Endodermal cell (in vitro differentiated cells): ENCODE measurements around the gene NCR3LG1. TPM values are rescaled to one million over a fixed set of nuclear protein-coding genes. Genes with fewer than 3 reads are reported as not detected.

Source experiments
- DNase-seq: peaks from one replicate; pipeline ENCODE4 v3.0.0-alpha.2; 2017
- H3K27ac ChIP-seq: 2 replicates; pipeline ENCODE4 v1.5.1; 2013; ENCODE audit warnings: mild to moderate bottlenecking, low read depth, low read length, moderate library complexity
- H3K27me3 ChIP-seq: 2 replicates; pipeline ENCODE4 v1.6.1; 2013; ENCODE audit warnings: mild to moderate bottlenecking, low read length, moderate library complexity; ENCODE audit not compliant: insufficient read depth, control insufficient read depth, poor library complexity, severe bottlenecking
- H3K36me3 ChIP-seq: 2 replicates; pipeline ENCODE4 v1.7.0; 2013; ENCODE audit warnings: mild to moderate bottlenecking, low read length, moderate library complexity; ENCODE audit not compliant: control insufficient read depth, insufficient read depth
- H3K4me1 ChIP-seq: one replicate; pipeline ENCODE4 v1.7.0; 2013; ENCODE audit warnings: low read length; ENCODE audit not compliant: control insufficient read depth, insufficient read depth
- H3K4me3 ChIP-seq: 2 replicates; pipeline ENCODE4 v1.5.1; 2013; ENCODE audit warnings: mild to moderate bottlenecking, low read length, moderate library complexity
- H3K9ac ChIP-seq: 2 replicates; pipeline ENCODE4 v1.6.1; 2013; ENCODE audit warnings: mild to moderate bottlenecking, low read length, moderate library complexity; ENCODE audit not compliant: poor library complexity, severe bottlenecking; ENCODE audit errors: extremely low read depth
- H3K9me3 ChIP-seq: 2 replicates; pipeline ENCODE4 v1.6.1; 2013; ENCODE audit warnings: mild to moderate bottlenecking, low read length, moderate library complexity; ENCODE audit not compliant: control insufficient read depth
- H3K27ac Mint-ChIP-seq: 2 replicates; pipeline ENCODE4 v1.8.0; 2020; ENCODE audit warnings: mixed read lengths
- H3K27me3 Mint-ChIP-seq: 2 replicates; pipeline ENCODE4 v1.8.0; 2021; ENCODE audit warnings: mild to moderate bottlenecking, mixed read lengths; ENCODE audit not compliant: insufficient read depth
- H3K36me3 Mint-ChIP-seq: 2 replicates; pipeline ENCODE4 v1.8.0; 2020; ENCODE audit warnings: low read depth, mixed read lengths
- H3K4me1 Mint-ChIP-seq: 2 replicates; pipeline ENCODE4 v1.8.0; 2020; ENCODE audit warnings: mixed read lengths
- H3K4me3 Mint-ChIP-seq: 2 replicates; pipeline ENCODE4 v1.8.0; 2020; ENCODE audit warnings: mild to moderate bottlenecking, moderate library complexity, mixed read lengths
- H3K9me3 Mint-ChIP-seq: 2 replicates; pipeline ENCODE4 v1.8.0; 2020; ENCODE audit warnings: mild to moderate bottlenecking, mixed read lengths
- CTCF ChIP-seq: fragments of 200-600 bp; sonication (generic); conservative IDR thresholded peaks from 2 replicates; pipeline ENCODE4 v1.5.0; 2021; ENCODE audit warnings: antibody characterized with exemption, mild to moderate bottlenecking
- WGBS, 2 experiments: methylation state at CpG; one replicate each; pipeline versions ENCODE4 v1.1.5 to v1.1.7; 2013; ENCODE audit warnings: missing lambda C conversion rate in 2 of 2, mixed read lengths in 1 of 2; ENCODE audit not compliant: insufficient coverage in 1 of 2, insufficient read length in 1 of 2; 5-methylcytosine and 5-hydroxymethylcytosine counted together
- total RNA-seq, 2 donors: library from RNA; stranded (reverse); fragmentation: NEBNext Ultra II Directional in 1 of 2; extraction: Animal tissue kit (Norgen Biotek cat#: 25700) in 1 of 2; gene quantifications; 2 replicates in 1 of 2; 3 replicates in 1 of 2; pipeline ENCODE4 v1.2.1, GENCODE V29; 2021

NCR3LG1 gene
- total RNA-seq, 2 donors from 2014 or later: 0.31 to 0.62 TPM

GRCh38 chr11:17352950-17353820 lies 1.6 kb downstream of the NCR3LG1 start:
- peaks cover 16% of the 10 kb centered on the region for H3K9me3 Mint-ChIP-seq
- WGBS, 2 experiments: 2 to 3% methylated on average over 29 to 69 of the region's 69 CpGs
- peaks cover 65% of the 10 kb centered on the region for H3K27me3 Mint-ChIP-seq
- Histone ChIP-seq H3K9ac (no peak overlapping the region), H3K27me3 (peaks cover 63% of the 10 kb centered on the region), H3K4me1 (peaks cover 3% of the 10 kb centered on the region), H3K9me3 (peaks cover 12% of the 10 kb centered on the region), H3K27ac (no peak overlapping the region), H3K4me3 (peak overlapping the region; percentile 81), H3K36me3 (no peaks in the 10 kb centered on the region)
- no peak for TF ChIP-seq CTCF
- peaks cover 10% of the 10 kb centered on the region for H3K4me1 Mint-ChIP-seq
- peak overlapping the region; percentile 62 for H3K4me3 Mint-ChIP-seq
- peak; percentile 91 for DNase-seq
- no peaks in the 10 kb centered on the region for H3K36me3 Mint-ChIP-seq
- peak overlapping the region; percentile 66 for H3K27ac Mint-ChIP-seq

GRCh38 chr11:17353821-17354600 lies 2.4 kb downstream of the NCR3LG1 start:
- WGBS, 2 experiments: 22 to 23% methylated on average over 8 to 14 of the region's 15 CpGs
- H3K9me3 ChIP-seq: peaks cover 12% of the 10 kb centered on the region
- peak overlapping the region; percentile 66 for H3K27ac Mint-ChIP-seq
- TF ChIP-seq CTCF: no peak
- no peak overlapping the region for H3K9ac ChIP-seq
- peaks cover 3% of the 10 kb centered on the region for H3K4me1 ChIP-seq
- no peak overlapping the region for H3K27ac ChIP-seq
- peaks cover 57% of the 10 kb centered on the region for H3K27me3 Mint-ChIP-seq
- H3K4me3 ChIP-seq: peak overlapping the region; percentile 81
- peaks cover 17% of the 10 kb centered on the region for H3K9me3 Mint-ChIP-seq
- H3K27me3 ChIP-seq: peaks cover 54% of the 10 kb centered on the region
- H3K36me3 Mint-ChIP-seq: no peaks in the 10 kb centered on the region
- H3K4me3 Mint-ChIP-seq: peak overlapping the region; percentile 62
- DNase-seq: no peak
- H3K4me1 Mint-ChIP-seq: peaks cover 10% of the 10 kb centered on the region
- H3K36me3 ChIP-seq: no peaks in the 10 kb centered on the region

- Mint-ChIP-seq H3K4me1 (peaks cover 10% of the 10 kb centered on the region), H3K27me3 (peaks cover 51% of the 10 kb centered on the region), H3K4me3 (peak overlapping the region; percentile 62), H3K27ac (no peak overlapping the region), H3K36me3 (no peaks in the 10 kb centered on the region), H3K9me3 (peaks cover 21% of the 10 kb centered on the region)
- Histone ChIP-seq H3K27ac (no peak overlapping the region), H3K36me3 (no peaks in the 10 kb centered on the region), H3K4me1 (peaks cover 3% of the 10 kb centered on the region), H3K27me3 (peaks cover 49% of the 10 kb centered on the region), H3K9me3 (peaks cover 12% of the 10 kb centered on the region), H3K4me3 (no peak overlapping the region), H3K9ac (no peak overlapping the region)
- DNase-seq: peak; percentile 88
- peak; percentile 80 for TF ChIP-seq CTCF
- WGBS, 2 experiments: 63 to 100% methylated on average over 1 to 3 of the region's 3 CpGs
Observed at GRCh38 chr11:17354601-17354991, 3.0 kb downstream of the NCR3LG1 start.
